Left ventricle myocardium superior (tissue), 1 donor: ENCODE data around the gene PBX2. TPM values are rescaled to one million over a fixed set of nuclear protein-coding genes. Genes with fewer than 3 reads are reported as not detected.
A peak's percentile ranks its signal among the peaks of the same experiment; 100 is the strongest.

Experiments used
- ATAC-seq: fragments of 200-7000 bp; cut with Tn5 transposase; one replicate; pipeline ENCODE4 v1.9.1; 2020; ENCODE audit warnings: mild to moderate bottlenecking, moderate library complexity
- DNase-seq: peaks from one replicate; pipeline ENCODE4 v3.0.0-alpha.2; 2020
- intact Hi-C: fragments of 100-400 bp; cut with micrococcal nuclease; formaldehyde crosslinking; loops from one replicate; pipeline ENCODE4 v1.11.0; 2022
- total RNA-seq: library from RNA; stranded (reverse); fragmentation: NEBNext Ultra II Directional; extraction: Animal tissue kit (Norgen Biotek cat#: 25700); gene quantifications from one replicate; pipeline ENCODE4 v1.2.1, GENCODE V29; 2021
- donor health status: DM: no; HTN: yes; CAD: no; lungs with severe emphysema.

The PBX2 gene
- total RNA-seq, 1 donor from 2014 or later = 46.5 TPM

GRCh38 chr6:32177788-32178546 is 12.0 kb downstream of the PBX2 start, which contains the start of gene RNF5:
TSS of gene RNF5 (plus strand) at chr6:32178405. CDS start at chr6:32178512, 107 bp downstream.
- intact Hi-C loops = loop anchor here (10.0 kb wide), 1 partner anchor 53 kb away; the partner anchor contains the start of gene ATF6B
- ATAC-seq (peak; percentile 84), DNase-seq (peak; percentile 94)

- DNase-seq (no peak), ATAC-seq (peak; percentile 19)
- intact Hi-C loops = loop anchor here (10.0 kb wide), 1 partner anchor 52 kb away; the partner anchor contains the start of gene ATF6B
Observed at GRCh38 chr6:32177183-32177787, 12.7 kb downstream of the PBX2 start.

GRCh38 chr6:32176476-32177182 is 13.4 kb downstream of the PBX2 start:
- ATAC-seq (no peak), DNase-seq (no peak)
- intact Hi-C loops = loop anchor here (10.0 kb wide), 1 partner anchor 52 kb away; the partner anchor contains the start of gene ATF6B

- DNase-seq = peak; percentile 98
- ATAC-seq = peak; percentile 68
- intact Hi-C loops = loop anchor here (10.0 kb wide), 1 partner anchor 51 kb away; the partner anchor contains the start of gene ATF6B
Observed at GRCh38 chr6:32175711-32176475, 14.1 kb downstream of the PBX2 start, which contains the start of gene AGPAT1. TSS of gene AGPAT1 (minus strand) at chr6:32176084. CDS start at chr6:32171496, 4,588 bp downstream.

GRCh38 chr6:32175322-32175710 is 14.7 kb downstream of the PBX2 start:
- ATAC-seq (no peak), DNase-seq (no peak)
- intact Hi-C loops = loop anchor here (10.0 kb wide), 1 partner anchor 51 kb away; the partner anchor contains the start of gene ATF6B

GRCh38 chr6:32174416-32174815 is 15.6 kb downstream of the PBX2 start:
- intact Hi-C loops = loop anchor here (10.0 kb wide), 1 partner anchor 50 kb away; the partner anchor contains the start of gene ATF6B
- ATAC-seq = no peak
- DNase-seq = no peak

- intact Hi-C loops = loop anchor here (10.0 kb wide), 1 partner anchor 48 kb away; the partner anchor contains the start of gene ATF6B
- ATAC-seq (no peak), DNase-seq (no peak)
Observed at GRCh38 chr6:32173051-32173727, 16.8 kb downstream of the PBX2 start.

- DNase-seq (no peak), ATAC-seq (no peak)
- intact Hi-C loops = loop anchor here (10.0 kb wide), 1 partner anchor 46 kb away; the partner anchor contains the start of gene ATF6B
Observed at GRCh38 chr6:32171234-32171633, 18.8 kb downstream of the PBX2 start.

- intact Hi-C loops = loop anchor here (10.0 kb wide), 1 partner anchor 45 kb away; the partner anchor contains the start of gene ATF6B
- DNase-seq = no peak
- no peak for ATAC-seq
Observed at GRCh38 chr6:32170294-32170693, 19.7 kb downstream of the PBX2 start.

- no peak for ATAC-seq
- no peak for DNase-seq
- intact Hi-C loops = no loop called here
Observed at GRCh38 chr6:32168807-32169591, 21.0 kb downstream of the PBX2 start.

GRCh38 chr6:32168350-32168749 is 21.7 kb downstream of the PBX2 start:
- no peak for DNase-seq
- ATAC-seq = no peak
- intact Hi-C loops = no loop called here

GRCh38 chr6:32167761-32168262 is 22.2 kb downstream of the PBX2 start:
- intact Hi-C loops = no loop called here
- ATAC-seq = no peak
- DNase-seq = no peak

GRCh38 chr6:32167154-32167760 is 22.7 kb downstream of the PBX2 start:
- DNase-seq = no peak
- intact Hi-C loops = no loop called here
- ATAC-seq = no peak

GRCh38 chr6:32166411-32167061 is 23.5 kb downstream of the PBX2 start:
- DNase-seq (no peak), ATAC-seq (no peak)
- intact Hi-C loops = no loop called here

- no peak for ATAC-seq
- DNase-seq = no peak
- intact Hi-C loops = no loop called here
Observed at GRCh38 chr6:32164295-32164694, 25.7 kb downstream of the PBX2 start, which contains the start of gene EGFL8. TSS of gene EGFL8 (plus strand) at chr6:32164595. CDS start at chr6:32166166, 1,571 bp downstream.
